HT-29 (cell line): ENCODE results near the gene LTA. TPM values are rescaled to one million over a fixed set of nuclear protein-coding genes. Genes with fewer than 3 reads are reported as not detected.

ENCODE experiments used
- DNase-seq: peaks from one replicate; pipeline ENCODE4 v3.0.0-alpha.2; 2015; ENCODE audit warnings: low spot score
- total RNA-seq: library from RNA; depleted of rRNA; stranded (reverse); fragments of >200 nt; shearing (Covaris generic); gene quantifications from 2 replicates; pipeline ENCODE4 v1.2.3, GENCODE V29; 2014; rRNA removed

Gene LTA, protein sequence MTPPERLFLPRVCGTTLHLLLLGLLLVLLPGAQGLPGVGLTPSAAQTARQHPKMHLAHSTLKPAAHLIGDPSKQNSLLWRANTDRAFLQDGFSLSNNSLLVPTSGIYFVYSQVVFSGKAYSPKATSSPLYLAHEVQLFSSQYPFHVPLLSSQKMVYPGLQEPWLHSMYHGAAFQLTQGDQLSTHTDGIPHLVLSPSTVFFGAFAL
- total RNA-seq, result not detected in 2 replicates

DNA sequence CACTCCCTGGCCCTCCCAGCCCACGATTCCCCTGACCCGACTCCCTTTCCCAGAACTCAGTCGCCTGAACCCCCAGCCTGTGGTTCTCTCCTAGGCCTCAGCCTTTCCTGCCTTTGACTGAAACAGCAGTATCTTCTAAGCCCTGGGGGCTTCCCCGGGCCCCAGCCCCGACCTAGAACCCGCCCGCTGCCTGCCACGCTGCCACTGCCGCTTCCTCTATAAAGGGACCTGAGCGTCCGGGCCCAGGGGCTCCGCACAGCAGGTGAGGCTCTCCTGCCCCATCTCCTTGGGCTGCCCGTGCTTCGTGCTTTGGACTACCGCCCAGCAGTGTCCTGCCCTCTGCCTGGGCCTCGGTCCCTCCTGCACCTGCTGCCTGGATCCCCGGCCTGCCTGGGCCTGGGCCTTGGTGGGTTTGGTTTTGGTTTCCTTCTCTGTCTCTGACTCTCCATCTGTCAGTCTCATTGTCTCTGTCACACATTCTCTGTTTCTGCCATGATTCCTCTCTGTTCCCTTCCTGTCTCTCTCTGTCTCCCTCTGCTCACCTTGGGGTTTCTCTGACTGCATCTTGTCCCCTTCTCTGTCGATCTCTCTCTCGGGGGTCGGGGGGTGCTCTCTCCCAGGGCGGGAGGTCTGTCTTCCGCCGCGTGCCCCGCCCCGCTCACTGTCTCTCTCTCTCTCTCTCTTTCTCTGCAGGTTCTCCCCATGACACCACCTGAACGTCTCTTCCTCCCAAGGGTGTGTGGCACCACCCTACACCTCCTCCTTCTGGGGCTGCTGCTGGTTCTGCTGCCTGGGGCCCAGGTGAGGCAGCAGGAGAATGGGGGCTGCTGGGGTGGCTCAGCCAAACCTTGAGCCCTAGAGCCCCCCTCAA, at the start of gene LTA:
TSS of gene LTA (plus strand) at position 249 of the 871 bp plus-strand sequence. CDS start at position 703, 454 bp downstream.
- DNase-seq, result no peak

DNA sequence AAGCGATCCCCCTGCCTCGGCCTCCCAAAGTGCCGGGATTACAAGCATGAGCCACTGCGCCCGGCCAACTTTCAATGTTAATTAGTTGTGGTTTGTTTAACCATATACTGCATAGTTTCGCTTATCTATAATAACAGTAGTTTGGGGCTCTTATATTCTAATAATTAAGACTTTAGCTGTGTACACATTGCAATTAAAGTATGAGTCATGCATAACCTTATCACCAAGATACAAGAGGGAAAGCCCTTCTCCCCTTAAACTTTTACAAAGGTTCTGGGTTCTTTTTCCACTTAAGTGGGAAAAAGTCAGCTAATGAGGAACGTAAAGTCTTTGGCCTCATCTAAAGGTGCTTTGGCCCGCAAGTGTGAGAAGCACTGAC, 46.5 kb upstream of the LTA start:
- DNase-seq, result no peak

DNA sequence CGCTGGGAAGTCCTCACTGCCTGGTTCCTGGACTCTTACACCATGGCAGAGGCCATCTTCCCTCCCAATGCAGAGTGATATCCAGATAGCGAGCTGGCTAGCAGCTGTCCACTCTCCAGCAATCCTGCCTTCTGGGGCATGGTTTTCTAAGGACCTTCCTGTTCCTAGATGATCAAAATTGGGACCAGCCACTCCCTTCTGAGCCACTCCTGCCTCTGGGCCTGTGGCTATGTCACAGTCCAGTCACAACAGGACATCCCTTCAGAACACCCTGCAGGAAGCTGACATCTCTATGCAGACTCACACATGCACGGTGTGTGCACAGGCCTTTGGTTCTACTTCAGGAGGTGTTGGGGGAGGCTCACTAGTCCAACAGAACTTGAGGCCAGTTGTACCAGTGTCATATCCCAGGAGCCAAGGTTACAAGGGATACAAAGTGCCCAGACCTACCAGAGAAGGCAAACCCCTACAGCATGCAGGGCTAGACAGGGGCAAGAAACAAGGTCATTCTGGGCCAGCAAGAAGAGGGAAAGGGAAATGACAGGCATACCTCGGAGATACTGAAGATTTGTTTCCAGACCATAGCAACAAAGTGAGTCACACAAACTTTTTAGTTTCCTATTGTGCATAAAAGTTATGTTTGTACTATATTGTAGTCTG, 46.0 kb upstream of the LTA start:
- DNase-seq, result no peak

DNA sequence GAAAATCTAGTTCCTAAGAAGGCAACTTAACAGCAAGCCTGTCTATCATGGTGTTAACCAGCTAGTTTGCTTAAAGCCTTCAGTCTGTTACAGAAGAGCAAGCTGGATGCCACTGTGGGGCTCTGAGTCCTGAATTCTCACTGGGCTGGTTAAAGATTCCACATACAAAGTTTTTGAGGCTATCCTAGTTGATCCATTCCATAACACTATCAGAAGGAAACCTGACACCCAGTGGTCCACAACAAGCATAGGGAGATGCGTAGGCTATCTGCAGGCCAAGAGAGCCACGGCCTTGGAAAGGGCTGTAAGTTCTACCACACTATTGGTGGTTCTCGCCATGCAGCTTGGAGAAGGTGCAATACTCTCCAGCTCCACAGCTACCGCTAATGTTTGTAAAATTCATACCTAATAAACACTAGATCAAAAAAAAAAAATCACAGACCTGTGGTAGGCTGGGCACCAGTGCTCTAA, 43.7 kb upstream of the LTA start:
- DNase-seq, result no peak

DNA sequence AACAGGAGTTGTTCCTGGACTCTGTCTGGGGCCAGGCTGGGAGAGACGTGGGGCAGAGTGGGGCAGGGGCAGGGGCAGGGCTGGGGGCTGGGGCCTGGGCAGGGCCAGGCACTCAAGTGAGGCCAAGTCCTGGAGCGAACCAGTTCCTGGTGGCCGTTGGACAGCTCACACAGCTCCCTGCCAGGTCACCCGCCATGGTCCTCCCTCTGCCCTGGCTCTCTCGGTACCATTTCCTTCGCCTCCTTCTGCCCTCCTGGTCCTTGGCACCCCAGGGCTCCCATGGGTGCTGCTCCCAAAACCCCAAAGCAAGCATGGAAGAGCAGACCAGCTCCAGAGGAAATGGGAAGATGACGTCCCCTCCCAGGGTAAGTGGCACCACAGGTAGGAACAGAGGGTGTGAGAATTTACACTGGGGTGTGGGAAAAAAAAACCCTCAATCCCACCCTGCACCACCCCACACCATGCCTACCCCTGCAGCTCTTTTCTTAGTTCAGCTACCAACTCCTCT, 43.2 kb upstream of the LTA start, which contains the start of gene MCCD1:
TSS of gene MCCD1 (plus strand) at position 142 of the 508 bp plus-strand sequence. CDS start at position 195, 53 bp downstream.
- no peak for DNase-seq

- DNase-seq, result no peak
These were observed 42.5 kb upstream of the LTA start for GRCh38 chr6:31529329-31530150.

DNA sequence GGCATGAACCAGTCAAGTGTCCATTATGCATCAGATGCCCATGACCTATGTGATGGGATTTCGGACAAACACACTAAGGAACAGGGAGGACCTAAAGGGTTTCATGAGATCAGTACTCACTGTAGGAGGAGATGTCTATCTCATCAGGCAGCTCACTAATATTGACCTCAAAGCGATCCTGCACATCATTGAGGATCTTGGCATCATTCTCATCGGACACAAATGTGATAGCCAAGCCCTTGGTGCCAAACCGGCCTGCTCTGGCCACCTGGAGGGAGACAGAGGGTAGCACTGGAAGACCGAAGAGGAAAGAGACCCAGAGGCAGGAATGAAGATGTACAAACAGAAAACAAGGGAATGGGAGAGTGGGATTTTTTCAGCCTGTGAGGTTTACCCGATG, 41.4 kb upstream of the LTA start:
- no peak for DNase-seq

DNA sequence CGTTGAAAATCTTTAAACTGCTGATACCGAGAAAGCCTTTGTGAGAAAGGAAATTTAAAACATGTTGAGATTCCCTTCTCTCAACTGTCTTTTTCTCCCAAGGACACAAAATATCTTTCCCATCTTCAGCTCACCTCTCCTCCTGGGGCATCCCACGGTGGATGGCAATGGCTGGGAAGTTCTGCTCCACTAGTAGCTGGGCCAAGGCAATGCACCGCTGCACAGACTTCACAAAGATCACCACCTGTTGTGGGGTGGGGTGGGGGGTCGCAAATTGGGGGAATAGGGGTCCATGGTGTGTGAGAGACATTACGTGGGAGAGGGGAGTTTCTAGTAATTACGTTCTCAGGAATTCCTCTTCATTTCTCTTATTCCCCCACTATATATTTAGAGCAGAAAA, 40.9 kb upstream of the LTA start:
- no peak for DNase-seq

- no peak for DNase-seq
These were observed 40.1 kb upstream of the LTA start for GRCh38 chr6:31531771-31532643.

DNA sequence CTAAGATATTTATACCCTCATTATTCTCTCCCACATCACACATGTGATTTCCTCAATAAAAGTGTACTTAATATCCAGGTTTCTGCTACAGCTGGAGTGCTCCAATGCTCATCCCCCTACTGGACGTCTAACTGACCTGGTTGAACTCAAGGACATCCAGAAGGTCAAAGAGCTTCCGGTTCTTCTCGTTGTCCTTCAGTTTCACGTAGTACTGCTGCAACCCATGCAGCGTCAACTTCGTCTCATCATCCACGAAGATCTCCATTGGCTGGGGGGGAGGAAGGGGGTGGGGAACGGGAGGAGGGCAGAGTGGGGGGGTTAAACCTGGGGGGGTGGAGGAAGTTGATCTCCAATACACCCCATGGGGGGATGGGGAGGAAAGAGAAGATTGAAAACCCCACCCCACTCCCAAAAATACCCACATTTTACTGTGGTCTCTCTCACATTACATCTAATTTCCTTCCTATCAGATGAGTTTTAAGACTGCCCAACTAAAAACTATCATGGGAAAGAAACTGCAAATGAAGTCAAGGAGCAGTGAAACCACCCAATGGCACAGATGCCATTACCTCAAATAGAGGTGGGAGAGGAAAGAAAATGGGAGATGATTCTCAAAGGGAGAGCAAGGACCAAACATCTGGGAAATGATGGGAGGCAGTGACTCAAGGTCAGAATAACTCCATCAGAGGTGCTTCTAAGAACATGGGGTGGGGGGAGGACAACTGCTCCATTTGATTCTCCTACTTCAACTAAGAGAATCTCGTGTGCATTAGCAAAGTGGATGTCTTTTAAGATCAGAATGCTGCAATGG, 39.2 kb upstream of the LTA start:
- no peak for DNase-seq

DNA sequence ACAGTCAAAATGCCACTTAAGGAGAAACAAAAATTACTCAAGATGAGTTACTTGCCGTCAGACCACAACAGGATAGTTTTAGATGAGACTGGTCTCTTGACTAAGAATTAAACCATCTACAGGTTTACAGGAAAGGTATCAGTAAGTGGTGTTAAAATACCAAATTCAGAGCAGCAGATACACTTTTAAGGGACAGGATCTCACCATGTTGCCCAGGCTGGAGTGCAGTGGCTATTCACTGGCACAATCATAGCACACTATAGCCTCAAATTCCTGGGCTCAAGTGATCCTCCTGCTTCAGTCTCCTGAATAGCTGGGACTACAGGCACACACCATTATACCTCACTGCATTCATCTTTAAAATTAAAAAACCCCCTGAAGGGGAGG, 38.6 kb upstream of the LTA start:
- no peak for DNase-seq

GRCh38 chr6:31534011-31534410, 38.1 kb upstream of the LTA start:
- DNase-seq, result no peak

- DNase-seq, result no peak
These were observed 37.5 kb upstream of the LTA start for GRCh38 chr6:31534521-31535040.

DNA sequence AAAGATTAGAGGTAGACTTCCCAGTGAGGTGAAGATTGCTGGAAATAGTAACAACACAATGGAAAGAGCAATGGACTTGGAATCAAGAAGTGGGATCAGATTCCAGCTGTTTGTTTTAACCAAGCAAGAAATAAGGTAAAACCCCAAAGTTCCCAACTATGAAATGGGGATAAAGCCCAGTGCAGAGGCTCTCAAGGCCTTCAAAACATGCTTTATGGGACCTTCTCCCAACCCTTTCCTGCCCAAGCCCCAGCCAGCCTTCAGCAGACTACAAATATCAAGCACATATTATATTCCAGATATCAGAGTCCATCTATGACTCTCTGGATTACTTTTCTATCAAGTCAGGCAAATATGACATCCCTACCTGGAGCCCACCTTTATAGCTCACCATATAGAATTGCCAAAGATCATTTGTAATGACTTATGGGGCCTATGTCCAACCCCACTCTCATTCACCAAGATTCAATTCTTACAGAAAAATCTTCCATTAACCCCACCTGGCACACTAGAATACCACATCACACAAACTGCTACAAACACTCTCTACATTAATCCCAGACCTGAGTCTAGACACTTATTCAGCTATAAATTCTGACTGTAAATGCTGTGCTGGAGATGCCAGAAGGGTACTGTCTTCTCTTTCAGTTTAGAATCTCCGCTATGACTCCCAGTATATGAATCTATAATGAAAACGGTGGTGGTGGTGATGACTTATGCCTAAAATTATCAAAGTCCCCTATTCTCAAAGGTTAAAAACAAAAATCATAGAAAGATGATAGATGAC, 36.4 kb upstream of the LTA start:
- no peak for DNase-seq

DNA sequence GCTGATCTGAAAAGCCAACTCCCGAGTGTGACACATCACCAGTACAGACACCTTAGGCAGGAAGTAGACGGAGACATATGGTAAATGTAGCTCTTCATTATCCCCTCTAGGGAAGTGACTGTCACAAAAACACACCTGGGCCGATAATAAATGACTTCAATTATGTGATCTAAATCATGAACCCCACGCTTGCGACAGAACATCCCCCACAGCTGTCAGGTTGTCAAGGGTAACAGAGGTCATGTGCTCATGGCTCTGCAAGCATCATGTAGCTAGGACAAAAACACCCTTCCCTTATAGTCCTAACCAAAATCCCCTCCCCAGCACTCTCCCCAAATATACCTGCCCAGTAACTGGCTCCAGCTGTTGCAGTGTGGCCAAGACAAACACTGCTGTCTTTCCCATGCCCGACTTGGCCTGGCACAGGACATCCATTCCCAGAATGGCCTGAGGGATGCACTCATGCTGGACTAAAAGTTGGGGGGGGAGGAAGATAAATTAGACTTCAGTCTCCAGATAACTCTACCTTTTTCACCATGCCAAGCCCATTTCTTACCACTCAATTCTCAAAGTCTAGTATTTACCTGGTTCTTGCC, 33.2 kb upstream of the LTA start:
- DNase-seq, result no peak

DNA sequence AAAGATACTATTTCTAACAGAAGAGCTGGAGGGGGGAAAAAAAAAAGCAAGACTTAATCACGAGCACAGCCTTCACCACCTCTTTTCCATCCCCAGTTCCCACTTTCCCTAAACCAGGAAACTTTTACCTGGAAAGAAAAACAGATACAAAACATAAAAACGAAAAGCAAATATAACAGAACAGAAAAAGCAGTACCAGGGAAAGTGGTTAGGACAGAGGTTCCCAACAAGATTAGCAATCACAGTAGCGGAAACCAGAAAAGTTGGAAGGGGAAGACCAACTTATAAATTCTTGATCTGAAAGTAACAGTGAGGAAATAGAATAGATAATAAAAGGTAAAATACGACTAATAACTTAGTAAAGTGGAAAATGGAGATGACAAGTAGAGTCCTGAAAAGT, 31.4 kb upstream of the LTA start:
- no peak for DNase-seq

- DNase-seq, result no peak
These were observed 30.9 kb upstream of the LTA start for GRCh38 chr6:31541059-31541657.
